Measurements from ENCODE around the gene DDX20. TPM values are rescaled to one million over a fixed set of nuclear protein-coding genes. Genes with fewer than 3 reads are reported as not detected.

The DDX20 gene
- total RNA-seq, 4 donors from 2014 or later, result 15.7 to 32.6 (median 20.8) TPM

DNA sequence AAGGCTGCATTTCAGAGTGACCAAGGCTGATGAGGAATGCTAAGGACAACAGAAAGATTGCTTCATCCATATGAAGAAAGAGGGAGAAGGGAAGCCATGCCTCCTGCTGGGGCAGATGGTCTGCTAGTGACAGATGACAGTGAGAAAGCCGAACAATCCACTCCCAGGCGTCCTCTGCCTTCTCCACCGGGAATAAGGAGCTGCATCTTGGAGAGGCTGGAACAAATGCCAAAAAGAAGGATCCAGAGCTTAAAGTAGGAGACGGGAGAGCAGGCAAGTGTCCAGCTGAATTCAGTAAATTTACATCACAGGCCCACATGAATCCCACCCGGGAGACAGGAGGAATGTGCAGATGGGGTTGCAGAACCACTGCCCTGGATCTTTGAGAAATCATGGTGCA lies 33.4 kb downstream of the DDX20 start:
- TF ChIP-seq, protein P1, sequence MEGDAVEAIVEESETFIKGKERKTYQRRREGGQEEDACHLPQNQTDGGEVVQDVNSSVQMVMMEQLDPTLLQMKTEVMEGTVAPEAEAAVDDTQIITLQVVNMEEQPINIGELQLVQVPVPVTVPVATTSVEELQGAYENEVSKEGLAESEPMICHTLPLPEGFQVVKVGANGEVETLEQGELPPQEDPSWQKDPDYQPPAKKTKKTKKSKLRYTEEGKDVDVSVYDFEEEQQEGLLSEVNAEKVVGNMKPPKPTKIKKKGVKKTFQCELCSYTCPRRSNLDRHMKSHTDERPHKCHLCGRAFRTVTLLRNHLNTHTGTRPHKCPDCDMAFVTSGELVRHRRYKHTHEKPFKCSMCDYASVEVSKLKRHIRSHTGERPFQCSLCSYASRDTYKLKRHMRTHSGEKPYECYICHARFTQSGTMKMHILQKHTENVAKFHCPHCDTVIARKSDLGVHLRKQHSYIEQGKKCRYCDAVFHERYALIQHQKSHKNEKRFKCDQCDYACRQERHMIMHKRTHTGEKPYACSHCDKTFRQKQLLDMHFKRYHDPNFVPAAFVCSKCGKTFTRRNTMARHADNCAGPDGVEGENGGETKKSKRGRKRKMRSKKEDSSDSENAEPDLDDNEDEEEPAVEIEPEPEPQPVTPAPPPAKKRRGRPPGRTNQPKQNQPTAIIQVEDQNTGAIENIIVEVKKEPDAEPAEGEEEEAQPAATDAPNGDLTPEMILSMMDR (IDR thresholded peaks at IDR 0.05), result no peak
- TF ChIP-seq POLR2A (IDR thresholded peaks at IDR 0.05), result no peak
- Histone ChIP-seq H3K36me3 (no peaks in the 10 kb centered on the region), H3K27ac (no peak overlapping the region), H3K4me1 (peaks cover 10 to 13% of the 10 kb centered on the region in 2 donors), H3K27me3 (no peaks in the 10 kb centered on the region), H3K4me3 (replicated peaks in 1 of 3) (no peak overlapping the region), H3K9me3 (no peaks in the 10 kb centered on the region)
- DNase-seq, result no peak
- intact Hi-C loops (cut with DNase I), result no loop called here
- 42 to 59% methylated on average over 5 of the region's 5 CpGs for WGBS, 2 donors

DNA sequence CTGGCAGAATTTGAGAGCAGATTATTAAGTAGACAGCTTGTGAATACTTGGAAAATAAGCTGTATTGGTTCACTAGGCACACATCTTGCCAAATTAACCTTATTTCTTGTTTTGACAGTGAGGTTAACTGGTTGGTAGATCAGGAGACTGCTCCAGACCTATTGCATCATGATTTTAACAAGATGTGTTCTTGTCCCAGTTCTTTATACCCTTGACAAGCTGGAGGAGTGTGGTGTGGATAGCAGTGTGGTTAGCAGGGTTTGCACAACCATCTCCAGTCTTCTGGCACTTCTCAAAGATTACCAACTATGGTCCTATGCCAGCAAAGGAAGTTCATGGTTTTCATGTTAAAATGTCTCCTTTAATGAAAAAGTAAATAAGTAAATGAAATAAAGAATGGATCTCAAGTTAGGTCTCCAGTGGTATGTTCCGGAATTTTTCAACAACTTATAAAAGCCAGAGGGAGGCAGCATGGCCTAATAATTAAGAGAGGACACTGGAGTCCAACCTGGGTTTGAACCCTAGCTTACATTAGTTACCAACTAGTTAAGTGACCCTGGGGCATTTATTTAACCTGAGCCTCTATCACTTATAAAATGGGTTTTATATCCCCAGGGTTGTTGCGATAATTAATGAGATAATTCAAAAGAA lies 34.1 kb downstream of the DDX20 start:
- Histone ChIP-seq H3K27me3 (no peaks in the 10 kb centered on the region), H3K27ac (no peak overlapping the region), H3K4me1 (peaks cover 10 to 13% of the 10 kb centered on the region in 2 donors), H3K9me3 (no peaks in the 10 kb centered on the region), H3K36me3 (no peaks in the 10 kb centered on the region), H3K4me3 (replicated peaks in 1 of 3) (no peak overlapping the region)
- intact Hi-C loops (cut with DNase I), result no loop called here
- TF ChIP-seq, protein P1 (IDR thresholded peaks at IDR 0.05), result peak in 1 of 6 experiments; percentile 41
- TF ChIP-seq POLR2A (IDR thresholded peaks at IDR 0.05), result no peak
- 88 to 91% methylated on average over 2 of the region's 2 CpGs for WGBS, 2 donors
- peak; percentile 30 to 48 for DNase-seq

DNA sequence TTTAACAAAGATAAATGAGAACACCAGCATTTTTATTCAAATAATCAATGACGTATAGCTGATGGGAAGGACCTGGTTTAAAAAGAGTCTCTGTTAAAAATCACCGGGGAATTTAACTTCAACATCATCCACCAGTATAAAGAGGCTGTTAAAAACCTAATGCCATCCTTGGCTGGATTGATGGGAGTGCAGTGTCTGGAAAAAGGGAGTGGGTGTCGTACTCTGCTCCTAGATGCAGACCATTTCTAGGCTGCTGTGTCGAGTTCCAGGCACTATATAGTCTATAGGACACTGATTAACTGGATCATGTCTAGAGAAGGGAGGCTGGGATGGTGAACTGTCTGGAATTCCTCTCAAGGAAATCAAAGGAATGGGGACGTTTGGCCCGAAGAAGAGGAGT lies 36.1 kb downstream of the DDX20 start:
- intact Hi-C loops (cut with DNase I), result no loop called here
- no peaks in the 10 kb centered on the region for H3K27me3 ChIP-seq
- 84 to 85% methylated on average over 6 of the region's 6 CpGs for WGBS, 2 donors
- no peak for TF ChIP-seq POLR2A (IDR thresholded peaks at IDR 0.05)
- TF ChIP-seq, protein P1 (IDR thresholded peaks at IDR 0.05), result no peak
- no peaks in the 10 kb centered on the region for H3K36me3 ChIP-seq
- no peak overlapping the region for H3K4me3 ChIP-seq (replicated peaks in 1 of 3)
- H3K4me1 ChIP-seq, result peaks cover 10 to 13% of the 10 kb centered on the region in 2 donors
- H3K9me3 ChIP-seq, result no peaks in the 10 kb centered on the region
- DNase-seq, result no peak
- no peak overlapping the region for H3K27ac ChIP-seq

DNA sequence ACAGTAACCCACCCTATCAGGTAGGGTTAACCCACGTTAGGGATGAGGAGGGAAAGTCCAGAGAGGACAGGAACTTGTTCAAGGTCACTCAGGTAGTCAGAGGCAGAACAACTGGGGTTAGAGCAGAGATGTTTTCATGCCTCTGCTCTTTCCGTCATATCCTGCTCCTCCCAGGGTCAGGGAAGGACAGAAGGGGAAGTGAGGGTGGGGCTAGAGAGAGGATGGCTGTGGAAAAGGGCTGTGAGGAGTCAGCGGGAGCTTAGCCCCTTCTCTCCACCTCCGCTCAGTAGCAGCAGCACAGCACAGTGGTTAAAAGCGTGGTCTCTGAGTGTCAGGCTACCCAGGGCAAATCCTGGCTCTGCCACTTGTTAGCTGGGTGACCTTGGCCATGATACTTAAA lies 36.5 kb downstream of the DDX20 start:
- H3K27ac ChIP-seq, result no peak overlapping the region
- TF ChIP-seq POLR2A (IDR thresholded peaks at IDR 0.05), result no peak
- TF ChIP-seq, protein P1 (IDR thresholded peaks at IDR 0.05), result no peak
- peaks cover 10 to 13% of the 10 kb centered on the region in 2 donors for H3K4me1 ChIP-seq
- no peaks in the 10 kb centered on the region for H3K27me3 ChIP-seq
- intact Hi-C loops (cut with DNase I), result no loop called here
- H3K36me3 ChIP-seq, result no peaks in the 10 kb centered on the region
- WGBS, 2 donors, result 55 to 56% methylated on average over 5 of the region's 5 CpGs
- H3K9me3 ChIP-seq, result no peaks in the 10 kb centered on the region
- DNase-seq, result no peak
- no peak overlapping the region for H3K4me3 ChIP-seq (replicated peaks in 1 of 3)

DNA sequence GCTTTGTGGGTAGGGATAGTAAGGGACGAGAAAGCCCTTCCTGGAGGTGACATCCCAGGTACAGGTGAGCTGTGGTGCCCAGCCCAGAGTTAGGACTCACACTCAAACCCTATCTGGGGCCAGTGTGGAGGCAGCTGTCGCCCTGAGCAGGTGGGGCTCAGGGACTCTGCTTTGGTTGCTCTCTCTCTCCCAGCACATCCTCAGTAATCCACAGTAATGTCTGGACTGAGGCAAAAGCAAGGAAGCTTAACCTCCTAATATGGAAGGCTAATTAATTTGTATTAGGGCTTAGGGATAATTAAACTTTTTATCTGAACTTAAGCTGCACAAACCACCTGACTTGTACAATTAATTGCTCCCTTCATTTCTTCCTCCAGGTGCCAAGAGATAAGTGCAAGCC lies 38.2 kb downstream of the DDX20 start:
- intact Hi-C loops (cut with DNase I), result no loop called here
- TF ChIP-seq, protein P1 (IDR thresholded peaks at IDR 0.05), result no peak
- no peak for TF ChIP-seq POLR2A (IDR thresholded peaks at IDR 0.05)
- no peaks in the 10 kb centered on the region for H3K9me3 ChIP-seq
- no peak overlapping the region for H3K27ac ChIP-seq
- DNase-seq, result no peak
- 40 to 71% methylated on average over 2 of the region's 2 CpGs for WGBS, 2 donors
- no peaks in the 10 kb centered on the region for H3K36me3 ChIP-seq
- peaks cover 9 to 11% of the 10 kb centered on the region in 2 donors for H3K4me1 ChIP-seq
- no peaks in the 10 kb centered on the region for H3K27me3 ChIP-seq
- H3K4me3 ChIP-seq (replicated peaks in 1 of 3), result no peak overlapping the region

All from thyroid gland (tissue), 4 donors.